GOT3 (cell line): Measurements from ENCODE around the gene PDZRN4.

Experiments used
- DNase-seq: peaks from one replicate; lab custom pipeline; 2025; ENCODE audit warnings: mixed read lengths; lab: John Stamatoyannopoulos, UW

PDZRN4 gene

DNA sequence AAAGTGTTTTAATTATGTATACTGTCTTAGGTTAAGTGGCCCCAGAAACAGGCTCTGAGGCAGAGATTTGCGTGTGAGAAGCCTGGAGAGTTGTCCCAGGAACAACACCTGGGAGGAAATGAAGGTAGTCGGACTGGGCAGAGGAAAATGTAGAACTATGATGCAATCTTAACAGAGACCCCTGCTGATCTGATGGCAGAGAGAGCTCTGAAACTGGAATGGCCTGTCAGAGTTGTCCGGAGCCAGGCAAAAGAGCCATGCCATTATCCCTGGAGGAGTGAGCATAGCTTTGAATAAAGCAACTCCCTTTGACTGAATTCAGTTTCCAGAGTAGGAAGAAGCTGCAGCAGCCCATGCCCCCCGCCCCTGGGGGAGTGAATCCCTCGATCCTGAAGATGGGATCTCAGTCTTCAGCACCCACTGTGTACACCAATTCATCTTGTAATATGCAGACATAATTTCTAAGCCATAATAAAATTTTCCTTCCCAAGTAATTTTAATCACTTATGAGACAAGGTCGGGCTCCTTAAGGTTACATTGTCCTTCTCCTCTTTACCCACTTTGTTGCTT lies 264.8 kb downstream of the PDZRN4 start:
- DNase-seq = no peak

- no peak for DNase-seq
These were observed 265.3 kb downstream of the PDZRN4 start for GRCh38 chr12:41453409-41453808.

GRCh38 chr12:41459111-41459905 lies 271.2 kb downstream of the PDZRN4 start:
- no peak for DNase-seq

DNA sequence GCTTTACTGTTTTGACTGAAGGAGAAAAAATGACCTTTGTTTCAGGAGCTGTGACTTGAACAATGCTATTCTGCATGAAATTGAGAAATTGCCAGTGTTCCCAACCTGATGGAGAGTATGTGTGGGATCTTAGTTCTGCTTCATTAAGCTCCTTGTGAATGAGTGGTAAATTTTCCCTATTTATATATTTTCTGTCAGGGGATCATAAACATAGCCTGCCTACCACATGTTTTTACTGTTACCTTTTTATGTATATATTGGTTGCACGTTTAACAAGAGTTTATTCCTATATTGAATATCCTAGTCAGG lies 271.7 kb downstream of the PDZRN4 start:
- DNase-seq = no peak

DNA sequence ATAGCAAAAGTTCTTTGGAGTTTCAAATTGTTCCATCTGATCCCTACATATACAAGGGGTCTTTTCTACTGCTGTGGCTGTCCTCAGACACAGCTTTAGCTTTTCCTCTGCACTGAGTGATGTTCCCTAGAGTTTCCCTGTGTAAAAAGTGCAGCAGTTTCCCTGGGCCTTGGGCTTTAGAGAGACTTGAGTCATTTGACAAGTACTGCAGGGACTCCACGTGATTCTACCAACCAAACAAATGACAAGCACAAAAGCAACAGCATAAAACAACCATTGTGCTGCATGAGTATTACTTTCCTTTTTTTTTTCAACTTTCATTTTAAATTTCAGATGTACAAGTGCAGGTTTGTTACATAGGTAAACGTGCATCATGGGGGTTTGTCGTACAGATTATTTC lies 272.8 kb downstream of the PDZRN4 start:
- no peak for DNase-seq

DNA sequence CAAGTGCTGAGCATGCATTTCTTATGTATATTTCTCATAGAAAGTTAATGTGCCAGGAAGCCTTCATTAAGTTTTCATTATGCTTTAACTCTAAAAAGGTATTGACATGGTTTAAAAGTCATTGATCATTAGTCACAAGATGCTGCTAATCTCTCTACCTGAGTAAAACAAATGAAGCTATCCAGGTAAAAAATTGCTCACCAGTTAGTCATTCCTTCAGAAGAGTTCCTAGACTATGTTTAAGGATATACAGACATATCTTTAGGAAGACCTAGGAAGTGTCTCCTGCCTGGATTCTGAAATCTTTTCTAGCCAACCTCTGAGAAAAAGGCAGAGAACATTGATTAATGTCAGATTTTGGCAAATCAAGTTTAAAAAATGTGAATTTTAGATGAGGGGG lies 274.2 kb downstream of the PDZRN4 start:
- no peak for DNase-seq

DNA sequence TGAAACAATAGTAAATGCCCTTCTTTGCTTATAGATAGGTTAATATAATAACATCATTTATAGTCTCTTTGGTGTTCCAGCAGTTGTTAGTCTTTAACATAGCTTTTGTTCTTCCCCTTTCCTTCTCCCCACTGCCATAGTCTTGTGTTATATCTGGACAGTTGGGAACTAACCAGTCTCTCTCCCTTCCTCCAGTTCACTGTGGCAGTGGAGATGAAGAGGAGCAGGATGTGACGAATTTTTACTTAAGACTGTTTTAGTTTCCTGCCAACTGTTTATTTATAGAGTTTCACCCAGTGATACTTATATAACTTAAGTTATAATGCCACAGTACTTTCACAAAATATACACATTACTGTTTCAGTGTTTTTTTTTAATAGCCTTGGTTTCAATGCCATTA lies 277.4 kb downstream of the PDZRN4 start:
- DNase-seq = no peak

DNA sequence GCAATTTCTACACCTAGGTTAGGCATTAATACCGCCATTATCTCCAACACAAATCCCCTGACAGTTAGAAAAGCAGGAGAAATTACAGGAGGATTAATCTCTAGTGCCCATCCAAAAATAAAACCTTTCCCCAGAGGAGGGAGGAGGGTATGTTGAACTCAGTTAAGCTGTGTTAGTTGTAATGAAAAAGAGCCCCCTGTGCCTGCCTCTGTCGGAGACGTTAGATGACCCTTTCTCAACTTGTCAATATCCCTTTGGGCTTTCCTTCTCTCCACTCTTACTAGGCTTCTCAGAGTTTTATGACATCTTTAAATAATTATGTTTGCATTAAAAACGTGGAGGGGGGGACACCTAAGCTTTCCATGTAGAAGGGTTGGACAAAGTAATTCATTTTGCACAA lies 278.2 kb downstream of the PDZRN4 start:
- no peak for DNase-seq

DNA sequence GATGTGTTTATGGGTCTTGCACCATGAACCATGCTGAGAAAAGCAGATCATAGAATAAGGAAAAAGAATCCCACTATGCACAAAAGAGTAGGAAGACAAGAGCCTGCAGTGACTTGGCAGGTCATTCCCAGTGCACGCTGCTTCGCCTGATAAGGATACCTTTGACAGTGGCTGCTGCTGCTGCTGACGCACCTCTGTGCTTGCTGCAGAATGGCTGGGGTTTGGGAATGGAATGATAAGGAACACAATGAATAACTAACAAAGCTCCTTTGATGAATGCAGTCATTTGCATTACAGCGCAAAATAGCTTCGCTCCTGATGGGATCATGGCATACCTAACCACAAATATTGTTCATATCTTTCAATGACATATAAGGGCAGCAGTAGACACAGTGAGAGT lies 278.7 kb downstream of the PDZRN4 start:
- DNase-seq = no peak

GRCh38 chr12:41467591-41468325 lies 279.6 kb downstream of the PDZRN4 start:
- DNase-seq = no peak

DNA sequence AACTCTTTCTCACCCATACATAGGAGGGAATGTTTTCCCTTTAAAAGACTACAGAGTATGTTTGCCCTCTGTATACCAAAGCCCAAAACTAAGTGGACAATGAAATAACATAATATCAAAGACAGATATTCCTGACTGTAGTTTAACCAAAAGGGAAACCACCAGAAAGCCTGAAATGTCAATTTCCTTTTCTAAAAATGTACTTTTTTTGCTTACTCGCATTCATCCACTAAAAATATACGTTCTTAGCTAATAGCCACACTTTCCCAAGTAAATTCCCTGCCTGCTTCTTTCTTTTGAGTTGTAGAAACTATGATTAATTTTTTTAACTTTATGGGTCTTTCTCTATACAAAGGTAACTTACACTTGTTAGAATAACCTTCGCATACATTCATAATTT lies 280.2 kb downstream of the PDZRN4 start:
- DNase-seq = no peak

DNA sequence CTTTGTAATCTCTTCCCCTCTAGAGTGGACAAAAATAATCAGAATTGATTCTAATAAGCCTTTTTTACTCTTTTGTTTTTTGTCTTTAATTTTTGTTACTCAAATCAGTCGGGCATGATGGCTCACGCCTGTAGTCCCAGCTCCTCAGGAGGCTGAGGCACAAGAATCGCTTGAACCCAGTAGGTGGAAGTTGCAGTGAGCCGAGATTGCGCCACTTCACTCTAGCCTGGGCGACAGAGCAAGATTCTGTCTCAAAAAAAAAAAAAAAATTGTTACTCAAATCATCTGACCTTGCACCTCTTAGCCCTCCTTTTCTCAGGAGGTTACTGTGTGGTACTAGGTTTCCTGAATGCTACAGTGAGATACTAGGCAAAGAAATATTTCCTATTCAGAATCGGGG lies 280.6 kb downstream of the PDZRN4 start:
- DNase-seq = no peak

- DNase-seq = no peak
These were observed 285.3 kb downstream of the PDZRN4 start for GRCh38 chr12:41473441-41473840.

GRCh38 chr12:41474001-41474400 lies 285.9 kb downstream of the PDZRN4 start:
- no peak for DNase-seq

DNA sequence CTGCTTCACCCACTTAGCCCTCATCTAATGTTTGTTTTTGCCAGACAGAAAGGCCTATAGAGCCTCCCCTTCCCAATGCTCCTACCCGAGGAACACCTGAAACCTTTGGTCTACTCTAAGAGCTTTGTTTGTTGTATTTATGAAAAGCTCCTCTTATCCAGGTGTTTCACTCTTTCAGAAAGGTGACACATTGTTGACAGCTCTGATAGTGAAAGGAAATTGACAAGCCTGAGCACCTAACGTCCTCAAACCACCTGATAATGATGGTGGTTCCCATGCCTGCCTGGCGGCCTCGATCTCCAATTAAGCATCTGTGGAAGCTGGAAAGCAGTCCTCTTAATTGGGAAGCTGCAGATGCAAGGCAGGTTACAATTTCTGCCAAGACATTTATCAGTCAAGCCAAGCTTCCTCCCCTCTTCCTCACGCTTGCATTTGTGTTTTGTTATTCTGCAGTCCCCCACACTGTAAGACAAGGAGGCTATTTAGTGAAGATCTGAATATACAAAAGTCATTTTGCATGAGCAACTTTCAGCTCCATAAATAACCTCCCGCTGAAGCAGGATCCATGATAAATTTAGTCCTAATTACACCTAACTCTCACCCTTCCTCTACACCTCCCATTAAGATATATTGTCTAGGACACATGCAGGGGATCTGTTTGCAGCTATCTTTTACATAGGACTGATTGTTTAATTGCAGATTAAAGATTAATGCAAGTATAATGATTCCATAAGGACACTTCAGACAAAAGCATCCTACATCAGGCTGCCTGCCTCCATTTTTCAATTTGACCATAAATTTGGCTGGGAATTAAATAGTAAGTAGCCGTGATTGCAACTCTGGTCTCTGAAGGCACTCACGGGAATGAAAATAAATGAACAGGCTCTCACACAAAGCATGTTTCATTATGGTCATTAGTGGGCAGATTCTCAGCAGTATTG lies 288.6 kb downstream of the PDZRN4 start:
- no peak for DNase-seq

DNA sequence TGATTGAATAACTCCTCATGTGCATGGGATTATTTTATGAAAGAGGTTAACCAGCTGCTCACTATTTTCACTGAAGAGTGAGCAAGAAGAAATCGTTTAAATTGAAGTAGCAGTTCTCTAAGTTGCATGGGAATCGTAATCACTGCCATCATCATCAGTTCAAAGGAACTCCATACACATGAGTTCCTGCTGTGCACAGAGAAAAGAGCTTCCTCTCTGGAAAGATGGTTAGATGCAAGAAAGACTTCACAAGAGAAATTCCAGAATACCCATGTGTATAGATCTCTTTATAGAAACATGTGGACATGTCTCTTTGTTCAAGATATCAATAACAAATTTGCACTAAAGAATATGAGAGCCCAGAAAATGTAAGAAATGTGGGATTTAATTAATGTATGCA lies 291.3 kb downstream of the PDZRN4 start:
- DNase-seq = no peak

DNA sequence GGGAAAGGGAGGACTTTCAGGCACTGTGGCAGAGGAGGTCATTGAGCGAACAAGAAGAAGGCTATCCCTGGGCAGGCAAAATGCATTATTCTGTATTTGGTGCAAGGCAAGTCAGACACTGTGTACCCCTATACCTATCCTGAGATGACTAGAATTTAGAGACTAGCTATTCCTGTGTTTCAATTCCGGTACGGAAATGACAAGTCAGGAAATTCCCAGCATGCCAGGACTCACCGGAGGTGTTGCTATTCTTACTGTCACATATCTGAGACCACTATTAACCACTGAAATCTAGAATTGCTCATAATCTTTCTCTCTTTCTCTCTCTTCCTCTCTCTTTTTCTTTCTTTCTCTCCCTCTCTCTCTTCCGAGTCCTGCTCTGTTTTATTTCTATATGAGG lies 297.1 kb downstream of the PDZRN4 start:
- no peak for DNase-seq

DNA sequence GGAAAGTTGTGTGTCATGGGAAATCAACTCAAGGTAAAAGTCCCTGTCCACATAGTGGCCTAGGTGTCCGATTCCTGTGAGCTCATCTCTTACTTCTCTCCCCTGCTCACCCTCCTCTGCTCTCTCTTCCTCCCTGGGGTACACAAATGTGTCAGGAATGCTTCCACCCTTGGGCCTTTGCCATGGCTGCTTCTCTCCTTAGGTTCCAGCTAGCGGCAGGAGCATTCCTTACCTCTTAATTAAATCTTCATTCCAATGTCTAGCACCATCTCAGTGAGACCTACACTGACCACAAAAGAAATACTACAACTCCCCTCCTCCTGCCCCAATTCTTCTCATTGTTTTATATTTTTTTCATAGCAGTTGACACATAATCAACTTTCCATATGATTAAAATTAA lies 298.6 kb downstream of the PDZRN4 start:
- DNase-seq = no peak

DNA sequence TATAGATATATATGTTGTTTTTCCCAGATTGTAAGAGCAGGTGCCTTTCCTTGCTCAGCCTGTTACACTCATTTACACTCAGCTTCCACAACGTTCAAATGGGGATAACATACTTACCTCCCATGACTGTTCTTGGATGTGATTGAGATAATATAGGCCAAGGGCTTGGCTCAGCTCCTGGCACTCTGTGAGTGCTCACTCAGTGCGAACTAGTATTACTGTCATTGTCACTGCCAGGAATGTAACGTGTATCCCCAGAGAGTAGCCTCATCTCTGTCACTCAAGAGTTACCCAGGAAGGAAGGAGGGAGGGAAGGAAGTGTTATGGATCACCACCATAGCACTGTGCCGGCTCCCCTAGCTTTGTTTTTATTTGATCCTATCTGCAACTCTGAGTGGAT lies 307.9 kb downstream of the PDZRN4 start:
- DNase-seq = no peak

DNA sequence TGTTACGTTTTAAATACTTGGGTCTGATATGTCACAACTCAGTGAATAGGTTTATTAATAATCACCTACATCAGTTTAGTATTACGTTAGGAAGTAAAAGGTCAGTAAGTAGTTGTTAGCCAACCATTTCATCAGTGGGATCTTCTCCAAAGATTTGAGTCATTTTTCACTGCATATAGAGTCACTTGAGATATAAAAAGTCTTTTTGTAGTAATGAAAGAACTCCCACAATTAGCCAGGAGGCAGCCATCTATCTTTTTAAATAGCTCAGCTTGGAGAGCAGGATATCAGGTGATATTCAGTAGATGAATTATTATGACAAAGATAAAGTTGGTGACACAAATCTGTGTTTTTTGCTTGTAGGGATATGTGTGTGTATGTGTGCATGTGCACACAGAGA lies 309.3 kb downstream of the PDZRN4 start:
- DNase-seq = no peak

DNA sequence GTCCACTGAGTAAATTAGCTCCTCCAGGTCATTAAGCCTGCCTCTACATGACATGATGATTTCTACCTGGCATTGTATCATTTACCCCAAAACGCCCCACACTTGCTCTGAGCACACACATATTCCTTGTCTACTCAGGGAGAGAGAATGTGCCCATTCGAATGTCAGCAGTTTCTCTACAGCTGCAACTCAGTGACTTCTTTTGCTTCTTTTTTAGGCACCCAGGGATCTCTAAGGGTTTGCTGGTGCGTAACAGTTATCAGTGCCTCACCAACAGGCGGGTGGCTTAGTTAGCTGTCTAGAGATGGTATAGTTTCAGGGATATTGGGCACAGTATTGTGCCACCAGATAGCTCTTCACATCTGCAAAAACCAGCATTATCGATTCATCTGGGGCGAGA lies 316.9 kb downstream of the PDZRN4 start:
- DNase-seq = no peak

- no peak for DNase-seq
These were observed 319.2 kb downstream of the PDZRN4 start for GRCh38 chr12:41507286-41507685.
